Activated naive CD8-positive, alpha-beta T cell (primary cell): ENCODE data around the gene GRB10.

Experiments
- H3K27ac Mint-ChIP-seq: one replicate; pipeline ENCODE4 v1.8.0; 2021; ENCODE audit warnings: mixed read lengths
- H3K27me3 Mint-ChIP-seq: one replicate; pipeline ENCODE4 v1.8.0; 2021; ENCODE audit warnings: mixed read lengths
- H3K36me3 Mint-ChIP-seq: one replicate; pipeline ENCODE4 v1.8.0; 2021; ENCODE audit warnings: mixed read lengths
- H3K4me1 Mint-ChIP-seq: one replicate; pipeline ENCODE4 v1.8.0; 2021; ENCODE audit warnings: low read depth, mixed read lengths
- H3K4me3 Mint-ChIP-seq: one replicate; pipeline ENCODE4 v1.8.0; 2021; ENCODE audit warnings: mild to moderate bottlenecking, mixed read lengths
- H3K9me3 Mint-ChIP-seq: one replicate; pipeline ENCODE4 v1.8.0; 2021; ENCODE audit warnings: low read depth, mixed read lengths

Gene GRB10

GRCh38 chr7:50627824-50628361 is 154.8 kb downstream of the GRB10 start:
- H3K4me1 Mint-ChIP-seq, result no peaks in the 10 kb centered on the region
- no peaks in the 10 kb centered on the region for H3K27me3 Mint-ChIP-seq
- no peaks in the 10 kb centered on the region for H3K36me3 Mint-ChIP-seq
- no peak overlapping the region for H3K27ac Mint-ChIP-seq
- no peak overlapping the region for H3K4me3 Mint-ChIP-seq
- no peaks in the 10 kb centered on the region for H3K9me3 Mint-ChIP-seq

DNA sequence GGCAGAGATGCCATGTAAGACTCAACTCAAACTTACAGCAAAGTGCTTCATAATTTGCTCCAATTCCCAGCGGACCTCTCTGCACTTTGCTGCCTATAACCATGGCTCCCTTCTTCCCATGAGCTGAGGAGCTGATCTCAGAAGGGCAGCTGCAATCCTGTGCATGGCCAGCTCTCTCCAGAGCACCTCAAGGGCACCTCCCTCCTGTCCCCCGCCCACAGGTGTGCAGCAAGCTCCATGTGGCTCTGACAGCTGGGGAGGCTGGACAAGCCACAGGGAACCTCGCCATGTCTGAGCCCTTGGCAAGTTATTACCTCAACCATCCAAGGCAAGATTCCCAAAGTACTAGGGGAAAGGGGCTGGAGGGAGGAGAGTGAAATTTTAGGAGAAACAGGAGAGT is 156.4 kb downstream of the GRB10 start:
- Mint-ChIP-seq H3K4me3 (no peak overlapping the region), H3K27ac (no peak overlapping the region), H3K27me3 (no peaks in the 10 kb centered on the region)

DNA sequence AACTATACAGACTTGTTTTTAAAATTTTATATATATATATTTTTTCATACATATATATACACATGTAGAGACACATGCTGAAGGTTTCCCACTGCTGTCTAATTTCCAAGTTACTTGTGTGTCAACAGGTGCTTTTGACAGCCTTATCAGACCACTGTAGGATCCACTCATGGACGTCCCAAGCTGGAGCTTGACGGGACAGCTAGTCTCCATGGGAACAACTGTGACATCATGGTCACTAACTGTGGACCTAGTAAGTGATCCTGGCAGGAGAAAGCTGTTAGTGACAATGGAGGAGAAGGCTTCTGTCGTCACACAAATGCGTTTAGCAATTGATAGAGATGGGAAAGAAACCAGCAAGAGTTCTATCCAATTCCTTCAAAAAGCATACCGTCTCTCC is 157.3 kb downstream of the GRB10 start:
- Mint-ChIP-seq H3K4me3 (no peak overlapping the region), H3K27me3 (no peaks in the 10 kb centered on the region), H3K9me3 (no peaks in the 10 kb centered on the region), H3K36me3 (no peaks in the 10 kb centered on the region), H3K4me1 (no peaks in the 10 kb centered on the region), H3K27ac (no peak overlapping the region)

More for the DNA sequence above, 156.4 kb downstream of the GRB10 start:
- H3K36me3 Mint-ChIP-seq, result no peaks in the 10 kb centered on the region
- H3K4me1 Mint-ChIP-seq, result no peaks in the 10 kb centered on the region
- no peaks in the 10 kb centered on the region for H3K9me3 Mint-ChIP-seq

GRCh38 chr7:50622821-50623220 is 159.9 kb downstream of the GRB10 start:
- H3K36me3 Mint-ChIP-seq, result peaks cover 2% of the 10 kb centered on the region
- no peaks in the 10 kb centered on the region for H3K9me3 Mint-ChIP-seq
- no peak overlapping the region for H3K27ac Mint-ChIP-seq
- H3K4me3 Mint-ChIP-seq, result no peak overlapping the region
- no peaks in the 10 kb centered on the region for H3K4me1 Mint-ChIP-seq
- H3K27me3 Mint-ChIP-seq, result no peaks in the 10 kb centered on the region

GRCh38 chr7:50621973-50622490 is 160.7 kb downstream of the GRB10 start:
- no peak overlapping the region for H3K27ac Mint-ChIP-seq
- no peaks in the 10 kb centered on the region for H3K9me3 Mint-ChIP-seq
- H3K4me1 Mint-ChIP-seq, result no peaks in the 10 kb centered on the region
- no peaks in the 10 kb centered on the region for H3K27me3 Mint-ChIP-seq
- peaks cover 2% of the 10 kb centered on the region for H3K36me3 Mint-ChIP-seq
- H3K4me3 Mint-ChIP-seq, result no peak overlapping the region

GRCh38 chr7:50621206-50621605 is 161.5 kb downstream of the GRB10 start:
- no peaks in the 10 kb centered on the region for H3K27me3 Mint-ChIP-seq
- H3K4me3 Mint-ChIP-seq, result no peak overlapping the region
- peaks cover 2% of the 10 kb centered on the region for H3K36me3 Mint-ChIP-seq
- no peaks in the 10 kb centered on the region for H3K4me1 Mint-ChIP-seq
- no peak overlapping the region for H3K27ac Mint-ChIP-seq
- no peaks in the 10 kb centered on the region for H3K9me3 Mint-ChIP-seq

DNA sequence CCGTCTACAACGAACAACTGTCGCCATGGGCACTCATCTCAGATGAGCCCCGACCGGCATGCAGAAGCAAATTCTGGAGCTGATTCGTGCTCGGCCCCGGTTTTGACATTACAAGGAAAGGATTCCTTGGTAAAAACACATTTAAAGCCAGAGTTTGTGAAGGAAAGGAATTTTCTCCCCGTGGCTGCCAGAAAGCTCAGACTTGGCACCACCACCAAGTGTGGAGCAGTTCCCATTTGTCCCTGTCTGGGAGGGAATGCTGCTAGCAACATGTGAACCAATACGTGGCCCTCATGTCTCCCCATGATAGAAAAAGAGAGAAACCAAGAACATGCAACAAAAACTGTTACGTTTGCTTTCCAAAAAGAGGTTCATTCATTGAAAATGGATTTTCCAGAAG is 162.3 kb downstream of the GRB10 start:
- peaks cover 2% of the 10 kb centered on the region for H3K36me3 Mint-ChIP-seq
- H3K27me3 Mint-ChIP-seq, result no peaks in the 10 kb centered on the region
- no peaks in the 10 kb centered on the region for H3K4me1 Mint-ChIP-seq
- no peak overlapping the region for H3K27ac Mint-ChIP-seq
- no peaks in the 10 kb centered on the region for H3K9me3 Mint-ChIP-seq
- H3K4me3 Mint-ChIP-seq, result no peak overlapping the region

DNA sequence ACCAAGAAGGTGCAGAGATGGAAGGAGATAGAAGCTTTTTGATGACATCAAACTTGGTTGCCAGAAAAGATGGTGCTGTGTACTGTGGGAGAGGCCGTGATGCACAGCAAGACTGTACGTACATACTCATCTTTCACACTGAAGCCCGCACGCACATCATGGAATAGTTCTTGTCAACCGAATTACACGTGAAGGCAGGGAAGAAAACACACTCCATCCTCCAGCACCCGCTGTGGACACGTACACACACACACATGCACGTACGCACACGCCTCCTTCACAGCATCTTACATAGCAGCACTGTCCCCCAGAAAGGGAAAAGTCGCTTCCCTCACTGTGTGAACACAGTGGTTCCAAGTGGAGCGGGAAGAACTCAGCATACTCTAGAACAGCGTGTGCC is 163.0 kb downstream of the GRB10 start:
- H3K27ac Mint-ChIP-seq, result no peak overlapping the region
- H3K9me3 Mint-ChIP-seq, result no peaks in the 10 kb centered on the region
- no peaks in the 10 kb centered on the region for H3K4me1 Mint-ChIP-seq
- H3K27me3 Mint-ChIP-seq, result no peaks in the 10 kb centered on the region
- no peak overlapping the region for H3K4me3 Mint-ChIP-seq
- peaks cover 2% of the 10 kb centered on the region for H3K36me3 Mint-ChIP-seq

DNA sequence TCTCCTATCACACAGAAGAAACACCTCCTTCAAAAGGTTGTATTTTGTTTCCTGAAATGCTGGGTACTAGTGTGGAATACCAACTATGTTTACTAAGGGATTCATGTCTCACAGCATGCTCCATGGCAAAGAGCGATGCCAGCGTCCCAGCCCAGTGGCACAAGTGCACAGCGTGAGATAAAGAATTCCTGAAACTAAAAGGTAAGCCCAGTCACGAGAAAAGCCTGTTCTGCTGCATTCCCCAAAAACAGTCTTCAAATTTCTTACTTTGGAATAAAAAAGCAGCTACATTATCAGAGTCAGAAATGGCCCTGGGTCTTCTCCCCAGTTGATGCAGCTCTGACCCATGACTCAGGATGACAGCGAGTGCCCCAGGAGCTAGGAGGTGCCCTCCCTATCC is 164.4 kb downstream of the GRB10 start:
- Mint-ChIP-seq H3K9me3 (no peaks in the 10 kb centered on the region), H3K4me3 (no peak overlapping the region), H3K27ac (no peak overlapping the region), H3K36me3 (peaks cover 2% of the 10 kb centered on the region), H3K27me3 (no peaks in the 10 kb centered on the region), H3K4me1 (no peaks in the 10 kb centered on the region)

- H3K4me1 Mint-ChIP-seq, result peaks cover 13% of the 10 kb centered on the region
- H3K27me3 Mint-ChIP-seq, result no peaks in the 10 kb centered on the region
- peaks cover 2% of the 10 kb centered on the region for H3K36me3 Mint-ChIP-seq
- H3K27ac Mint-ChIP-seq, result no peak overlapping the region
- no peaks in the 10 kb centered on the region for H3K9me3 Mint-ChIP-seq
- no peak overlapping the region for H3K4me3 Mint-ChIP-seq
These were observed 167.1 kb downstream of the GRB10 start for GRCh38 chr7:50615519-50616080.

DNA sequence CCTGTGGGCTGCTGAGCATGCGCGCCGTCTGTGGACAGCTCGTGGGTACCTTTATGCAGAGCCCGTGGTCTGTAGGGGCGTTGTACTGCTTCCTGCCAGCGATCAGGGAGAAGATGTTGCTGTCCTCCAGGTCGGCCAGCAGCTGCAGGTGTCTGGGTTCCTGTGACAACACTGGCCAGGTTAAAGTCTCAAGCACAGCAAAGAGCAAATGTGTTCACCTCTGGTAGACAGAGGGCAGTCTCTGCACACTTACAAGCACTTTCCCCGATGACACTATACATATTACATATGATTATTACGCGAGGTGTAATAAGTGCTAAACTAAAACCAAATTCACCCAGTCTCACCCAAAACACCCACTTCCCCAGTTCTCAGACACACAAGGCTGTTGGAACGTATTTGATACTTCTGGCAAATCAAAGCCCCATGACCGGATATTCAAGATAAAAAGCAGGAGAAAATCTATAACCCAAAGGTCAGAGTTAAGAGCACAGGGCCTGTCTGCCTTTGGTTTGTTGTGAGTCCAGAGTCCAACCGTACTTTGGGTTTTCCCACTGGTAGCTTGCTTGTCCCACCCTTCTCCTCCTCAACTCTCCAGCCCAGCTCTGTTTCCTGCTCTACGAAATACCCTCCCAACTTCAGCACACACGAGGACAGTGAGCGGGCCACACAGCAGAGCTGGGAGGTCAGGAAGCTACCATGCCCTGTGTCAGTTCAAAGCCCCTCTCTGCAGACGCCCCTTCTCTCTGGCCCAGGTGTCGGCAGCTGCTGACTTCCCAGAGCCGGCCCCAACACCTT is 167.8 kb downstream of the GRB10 start:
- H3K4me3 Mint-ChIP-seq, result no peak overlapping the region
- no peaks in the 10 kb centered on the region for H3K9me3 Mint-ChIP-seq
- H3K36me3 Mint-ChIP-seq, result peaks cover 2% of the 10 kb centered on the region
- H3K27me3 Mint-ChIP-seq, result no peaks in the 10 kb centered on the region
- H3K4me1 Mint-ChIP-seq, result peaks cover 20% of the 10 kb centered on the region
- H3K27ac Mint-ChIP-seq, result no peak overlapping the region

DNA sequence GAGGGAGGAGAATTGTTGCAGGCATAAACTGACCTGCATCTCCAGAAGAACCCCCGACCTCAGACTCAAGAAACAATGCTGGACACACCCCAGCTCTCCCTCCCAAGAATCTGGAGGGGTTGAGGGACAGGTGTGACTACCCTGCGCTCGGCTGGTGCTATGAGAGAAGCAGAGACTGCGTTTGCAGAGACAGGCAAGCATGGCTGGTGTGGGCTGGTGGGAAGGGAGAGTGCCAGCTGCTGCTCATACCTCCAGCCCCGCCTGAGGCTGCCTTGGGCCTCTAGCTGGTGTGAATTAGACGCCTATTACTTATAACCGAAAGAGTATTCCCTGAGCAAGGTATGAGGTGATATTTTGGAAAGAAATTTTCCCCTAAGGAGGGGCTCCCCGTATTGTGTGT is 169.2 kb downstream of the GRB10 start:
- Mint-ChIP-seq H3K27me3 (no peaks in the 10 kb centered on the region), H3K27ac (no peak overlapping the region), H3K4me1 (peaks cover 26% of the 10 kb centered on the region)

GRCh38 chr7:50612704-50613103 is 170.0 kb downstream of the GRB10 start:
- peaks cover 7% of the 10 kb centered on the region for H3K9me3 Mint-ChIP-seq
- H3K27me3 Mint-ChIP-seq, result no peaks in the 10 kb centered on the region
- peaks cover 34% of the 10 kb centered on the region for H3K4me1 Mint-ChIP-seq
- H3K36me3 Mint-ChIP-seq, result no peaks in the 10 kb centered on the region
- no peak overlapping the region for H3K4me3 Mint-ChIP-seq
- H3K27ac Mint-ChIP-seq, result peak overlapping the region; percentile 10

More for the DNA sequence above, 169.2 kb downstream of the GRB10 start:
- Mint-ChIP-seq H3K36me3 (peaks cover 2% of the 10 kb centered on the region), H3K9me3 (no peaks in the 10 kb centered on the region), H3K4me3 (no peak overlapping the region)

DNA sequence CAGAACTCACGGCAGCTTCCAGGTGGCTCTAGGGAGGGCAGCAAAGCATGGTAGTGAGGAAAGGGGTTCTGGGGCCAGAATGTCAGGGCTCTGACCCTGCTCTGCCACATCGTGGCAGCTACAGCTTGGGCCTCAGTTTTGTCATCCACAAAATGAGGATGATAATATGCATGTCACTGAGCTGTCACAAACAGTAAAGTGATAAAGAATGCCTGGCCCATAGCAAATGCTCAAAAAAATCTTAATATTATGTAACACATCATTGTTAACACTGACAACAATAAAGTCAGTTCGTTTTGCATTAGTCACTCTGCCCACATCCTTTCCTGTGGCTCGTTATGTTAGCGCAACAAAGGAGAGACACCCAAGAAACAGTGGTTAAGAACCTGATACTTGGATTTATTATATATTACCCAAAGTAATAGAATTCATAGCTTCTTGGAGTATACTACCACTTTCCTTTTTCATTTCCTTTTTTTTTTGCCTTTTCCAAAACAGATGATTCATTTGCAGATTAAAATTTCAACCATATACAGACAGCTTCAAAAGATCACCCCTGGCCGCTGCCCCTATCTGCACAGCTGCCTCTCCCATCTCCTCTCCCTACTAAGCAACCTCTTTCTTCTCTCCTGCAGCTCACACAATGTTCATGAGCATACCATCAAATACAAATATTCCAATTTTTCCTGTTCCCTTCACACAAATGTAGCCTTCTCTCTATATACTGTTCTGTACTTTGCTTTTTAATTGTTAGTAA is 172.0 kb downstream of the GRB10 start:
- Mint-ChIP-seq H3K4me1 (peaks cover 38% of the 10 kb centered on the region), H3K4me3 (peak overlapping the region; percentile 1), H3K27me3 (no peaks in the 10 kb centered on the region), H3K9me3 (peaks cover 10% of the 10 kb centered on the region), H3K36me3 (no peaks in the 10 kb centered on the region), H3K27ac (no peak overlapping the region)
